OCI-LY3 (cell line): ENCODE data around the gene SRPX2.

Experiments used
- EZH2phosphoT487 ChIP-seq: fragments of 200-600 bp; shearing (Covaris generic); IDR thresholded peaks from 2 replicates; pipeline ENCODE4 v1.6.1; 2018; ENCODE audit warnings: antibody characterized with exemption, mixed run types, low read depth
- TF ChIP-seq, protein P1 (sequence below): fragments of 200-600, 300-600 bp; sonication (generic); IDR thresholded peaks from 2 replicates; pipeline ENCODE4 v1.5.1; 2014; ENCODE audit warnings: antibody characterized with exemption, low read length, low read depth

DNA sequence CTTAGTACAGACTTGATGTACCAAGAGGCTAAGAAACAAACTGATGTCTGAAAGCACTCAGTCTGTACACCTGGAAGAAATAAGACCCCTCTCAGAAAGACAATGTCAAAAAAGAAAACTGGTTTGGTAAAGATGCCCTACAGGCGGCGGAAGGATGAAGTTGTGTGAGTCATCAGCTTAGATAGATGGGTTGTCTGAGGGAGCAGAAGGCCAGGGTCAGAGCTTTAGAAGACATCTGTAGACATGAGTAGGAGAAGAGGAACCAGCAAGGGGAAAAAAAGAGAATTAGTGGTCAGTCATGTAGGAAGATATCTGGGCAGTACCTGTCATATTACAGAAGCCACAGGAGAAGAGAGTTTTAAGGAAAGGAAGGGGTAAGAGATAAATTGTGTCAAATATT, 8.3 kb downstream of the SRPX2 start:
- TF ChIP-seq, protein P1, sequence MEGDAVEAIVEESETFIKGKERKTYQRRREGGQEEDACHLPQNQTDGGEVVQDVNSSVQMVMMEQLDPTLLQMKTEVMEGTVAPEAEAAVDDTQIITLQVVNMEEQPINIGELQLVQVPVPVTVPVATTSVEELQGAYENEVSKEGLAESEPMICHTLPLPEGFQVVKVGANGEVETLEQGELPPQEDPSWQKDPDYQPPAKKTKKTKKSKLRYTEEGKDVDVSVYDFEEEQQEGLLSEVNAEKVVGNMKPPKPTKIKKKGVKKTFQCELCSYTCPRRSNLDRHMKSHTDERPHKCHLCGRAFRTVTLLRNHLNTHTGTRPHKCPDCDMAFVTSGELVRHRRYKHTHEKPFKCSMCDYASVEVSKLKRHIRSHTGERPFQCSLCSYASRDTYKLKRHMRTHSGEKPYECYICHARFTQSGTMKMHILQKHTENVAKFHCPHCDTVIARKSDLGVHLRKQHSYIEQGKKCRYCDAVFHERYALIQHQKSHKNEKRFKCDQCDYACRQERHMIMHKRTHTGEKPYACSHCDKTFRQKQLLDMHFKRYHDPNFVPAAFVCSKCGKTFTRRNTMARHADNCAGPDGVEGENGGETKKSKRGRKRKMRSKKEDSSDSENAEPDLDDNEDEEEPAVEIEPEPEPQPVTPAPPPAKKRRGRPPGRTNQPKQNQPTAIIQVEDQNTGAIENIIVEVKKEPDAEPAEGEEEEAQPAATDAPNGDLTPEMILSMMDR = no peak
- no peak for TF ChIP-seq EZH2phosphoT487
